Measurements from ENCODE around the gene NOXO1. TPM values are rescaled to one million over a fixed set of nuclear protein-coding genes. Genes with fewer than 3 reads are reported as not detected.
A peak's percentile ranks its signal among the peaks of the same experiment; 100 is the strongest.

Gene NOXO1
- polyA plus RNA-seq, 3 donors = 0.09 TPM; not detected in 2

GRCh38 chr16:1989209-1990100 is 8.2 kb upstream of the NOXO1 start, which contains the start of gene SYNGR3:
TSS of gene SYNGR3 (plus strand) at chr16:1989970. CDS start at chr16:1990103, 133 bp downstream.
- peak within 1 kb of the TSS in 1 of 3 experiments; percentile 17 for H3K4me3 ChIP-seq (replicated peaks in 1 of 3; ENCODE audit: low read depth in 2 of 3, low read length in 3 of 3)
- H3K4me1 Mint-ChIP-seq = peaks cover 26% of the 10 kb centered on the region
- DNase-seq = no peak
- no peak within 1 kb of the TSS for H3K27ac ChIP-seq (ENCODE audit: low read depth in 1 of 2, low read length in 2 of 2)
- no peak for TF ChIP-seq CTCF (IDR thresholded peaks at IDR 0.05)
- WGBS (ENCODE audit: insufficient coverage) = 9% methylated on average over 55 of the region's 67 CpGs
- H3K9ac ChIP-seq (ENCODE audit: insufficient read depth, low read length, poor library complexity, severe bottlenecking) = peak within 1 kb of the TSS; percentile 19
- H3K27ac Mint-ChIP-seq = peak within 1 kb of the TSS in 2 of 7 donors; percentile 56 to 69
- peaks cover 12 to 18% of the 10 kb centered on the region in 2 donors for H3K36me3 ChIP-seq (replicated peaks in 1 of 2; ENCODE audit: control insufficient read depth in 1 of 2, insufficient read depth in 2 of 2, low read length in 2 of 2)
- peaks cover 0 to 16% (median 11%) of the 10 kb centered on the region in 7 donors for H3K9me3 Mint-ChIP-seq
- intact Hi-C loops (cut with micrococcal nuclease) = no loop called here
- H3K79me2 ChIP-seq (ENCODE audit: insufficient read depth, low read length) = no peaks in the 10 kb centered on the region
- H3K27me3 ChIP-seq (ENCODE audit: control insufficient read depth in 2 of 2, insufficient read depth in 2 of 2, low read length in 2 of 2) = peaks cover 20 to 33% of the 10 kb centered on the region in 2 donors
- peak within 1 kb of the TSS; percentile 54 for H2AFZ ChIP-seq (ENCODE audit: insufficient read depth, low read depth, low read length, poor library complexity, severe bottlenecking)
- peaks cover 25 to 28% of the 10 kb centered on the region in 2 donors for H3K36me3 Mint-ChIP-seq
- H3K4me3 Mint-ChIP-seq = peak within 1 kb of the TSS; percentile 27 to 79
- H3K4me1 ChIP-seq (ENCODE audit: control insufficient read depth in 1 of 2, insufficient read depth in 2 of 2, low read length in 2 of 2) = peaks cover 28 to 29% of the 10 kb centered on the region in 2 donors
- H3K4me2 ChIP-seq (replicated peaks; ENCODE audit: extremely low read depth, low read length, poor library complexity, severe bottlenecking) = peak within 1 kb of the TSS; percentile 34
- peaks cover 7% of the 10 kb centered on the region for H4K20me1 ChIP-seq (ENCODE audit: insufficient read depth, low read length)
- peaks cover 35 to 52% (median 45%) of the 10 kb centered on the region in 3 donors for H3K27me3 Mint-ChIP-seq (ENCODE audit: low read depth in 3 of 3)
- H3K9me3 ChIP-seq (replicated peaks in 1 of 2; ENCODE audit: control insufficient read depth in 1 of 2, insufficient read depth in 1 of 2, low read length in 2 of 2) = peaks cover 7 to 8% of the 10 kb centered on the region in 2 donors

- Histone ChIP-seq H3K4me3 (replicated peaks in 1 of 3; ENCODE audit: low read depth in 2 of 3, low read length in 3 of 3) (no peak overlapping the region), H3K79me2 (ENCODE audit: insufficient read depth, low read length) (no peaks in the 10 kb centered on the region), H3K36me3 (replicated peaks in 1 of 2; ENCODE audit: control insufficient read depth in 1 of 2, insufficient read depth in 2 of 2, low read length in 2 of 2) (peaks cover 12 to 18% of the 10 kb centered on the region in 2 donors), H3K4me1 (ENCODE audit: control insufficient read depth in 1 of 2, insufficient read depth in 2 of 2, low read length in 2 of 2) (peaks cover 38 to 46% of the 10 kb centered on the region in 2 donors), H2AFZ (ENCODE audit: insufficient read depth, low read depth, low read length, poor library complexity, severe bottlenecking) (no peak overlapping the region), H4K20me1 (ENCODE audit: insufficient read depth, low read length) (peaks cover 7% of the 10 kb centered on the region), H3K27me3 (ENCODE audit: control insufficient read depth in 2 of 2, insufficient read depth in 2 of 2, low read length in 2 of 2) (peaks cover 24 to 44% of the 10 kb centered on the region in 2 donors), H3K27ac (ENCODE audit: low read depth in 1 of 2, low read length in 2 of 2) (no peak overlapping the region), H3K9ac (ENCODE audit: insufficient read depth, low read length, poor library complexity, severe bottlenecking) (no peak overlapping the region), H3K4me2 (replicated peaks; ENCODE audit: extremely low read depth, low read length, poor library complexity, severe bottlenecking) (no peak overlapping the region), H3K9me3 (replicated peaks in 1 of 2; ENCODE audit: control insufficient read depth in 1 of 2, insufficient read depth in 1 of 2, low read length in 2 of 2) (peaks cover 2 to 12% of the 10 kb centered on the region in 2 donors)
- H3K36me3 Mint-ChIP-seq = peaks cover 30 to 35% of the 10 kb centered on the region in 2 donors
- H3K27ac Mint-ChIP-seq = no peak overlapping the region
- no peak overlapping the region for H3K4me3 Mint-ChIP-seq
- peaks cover 46 to 60% (median 48%) of the 10 kb centered on the region in 3 donors for H3K27me3 Mint-ChIP-seq (ENCODE audit: low read depth in 3 of 3)
- no peak for TF ChIP-seq CTCF (IDR thresholded peaks at IDR 0.05)
- DNase-seq = no peak
- intact Hi-C loops (cut with micrococcal nuclease) = no loop called here
- 96% methylated on average over 5 of the region's 10 CpGs for whole genome bisulfite sequencing (ENCODE audit: insufficient coverage)
- H3K9me3 Mint-ChIP-seq = peaks cover 0 to 25% (median 14%) of the 10 kb centered on the region in 7 donors
- H3K4me1 Mint-ChIP-seq = peaks cover 31% of the 10 kb centered on the region
These were observed 5.9 kb upstream of the NOXO1 start for GRCh38 chr16:1987198-1987597.
